ENCODE results near the gene ADGRB2. TPM values are rescaled to one million over a fixed set of nuclear protein-coding genes. Genes with fewer than 3 reads are reported as not detected.
A peak's percentile ranks its signal among the peaks of the same experiment; 100 is the strongest.

ADGRB2 gene
- total and polyA plus RNA-seq, 2 donors (not counting 1 experiment from before 2014, with no cell fraction given): 4.4 to 10.4 TPM

DNA sequence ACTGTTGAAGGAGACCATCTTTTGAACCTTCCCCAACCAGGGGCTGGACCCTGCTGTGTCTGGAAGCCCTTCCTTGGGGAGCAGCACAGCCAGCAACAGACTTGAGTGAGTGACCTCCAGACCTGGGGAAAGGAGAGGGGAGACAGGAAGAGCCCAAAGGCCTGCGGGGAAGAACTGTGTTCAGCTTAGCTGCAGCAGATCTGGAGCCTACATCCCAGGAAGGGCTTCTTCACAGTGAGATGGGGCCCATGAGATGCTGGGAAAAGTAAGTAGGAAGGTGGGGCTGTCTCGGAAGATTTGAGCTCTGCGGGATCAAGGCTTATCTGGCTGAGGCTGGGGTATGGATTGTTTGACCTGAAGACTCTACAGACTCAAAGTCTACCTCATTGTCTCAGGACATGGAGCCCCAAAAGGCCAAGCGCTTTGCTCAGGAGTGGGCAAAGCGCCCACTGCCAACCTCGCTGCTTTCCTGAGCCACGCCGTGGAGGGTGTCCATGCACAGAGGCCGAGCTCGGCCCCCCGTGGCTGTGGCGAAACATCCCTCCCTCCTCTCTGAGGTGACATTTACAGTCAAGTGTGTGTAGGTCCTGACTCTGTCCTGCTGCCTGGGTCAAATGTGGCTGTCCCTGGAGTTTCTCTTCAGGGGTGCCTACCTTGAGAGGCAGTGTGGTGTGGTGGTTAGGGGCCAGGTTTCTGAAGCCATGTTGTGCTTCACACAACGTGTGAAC is 27.2 kb upstream of the ADGRB2 start:
- no peak overlapping the region for H3K27ac ChIP-seq (ENCODE audit: insufficient read depth, low read length)
- peaks cover 11% of the 10 kb centered on the region for H3K36me3 ChIP-seq (ENCODE audit: control insufficient read depth, insufficient read depth, low read length)

DNA sequence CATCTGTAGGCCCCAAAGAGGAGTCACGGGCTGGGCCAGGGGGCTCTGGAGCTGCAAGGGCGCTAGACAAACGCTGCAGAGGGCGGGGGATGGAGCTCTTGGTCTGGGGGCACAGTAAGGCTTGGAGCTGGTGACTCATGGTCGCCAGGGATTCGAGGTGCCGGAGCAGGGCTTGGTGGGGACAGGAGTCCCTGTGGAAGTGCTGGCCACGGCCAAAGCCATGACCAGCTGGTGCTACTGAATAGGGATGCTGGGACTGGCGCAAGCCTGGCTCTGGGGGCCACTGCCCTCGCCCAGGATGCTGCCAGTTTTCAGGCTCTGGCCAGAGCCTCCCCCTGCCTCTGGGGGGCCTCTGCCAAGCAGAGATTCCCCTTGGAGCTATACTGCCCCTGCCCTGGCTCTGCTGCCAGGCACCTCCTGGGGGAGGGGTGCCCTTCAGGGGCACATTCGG is 26.5 kb upstream of the ADGRB2 start:
- H3K4me2 ChIP-seq (ENCODE audit: extremely low read depth, insufficient read depth, low read length): no peak overlapping the region
- H2AFZ ChIP-seq (ENCODE audit: low read length): no peak overlapping the region
- H3K4me3 ChIP-seq (replicated peaks in 1 of 4; ENCODE audit: control extremely low read depth in 1 of 4, insufficient read depth in 1 of 4, low read depth in 3 of 4, low read length in 4 of 4): no peak overlapping the region
- no peaks in the 10 kb centered on the region for H3K9me3 ChIP-seq (ENCODE audit: control insufficient read depth, insufficient read depth, low read depth, low read length)
- no peak overlapping the region for H3K9ac ChIP-seq (ENCODE audit: insufficient read depth, low read length)
- H3K27me3 ChIP-seq (ENCODE audit: control insufficient read depth, insufficient read depth, low read length): no peaks in the 10 kb centered on the region
- no peak for DNase-seq (ENCODE audit: low read depth in 2 of 2)
- TF ChIP-seq, protein P1, sequence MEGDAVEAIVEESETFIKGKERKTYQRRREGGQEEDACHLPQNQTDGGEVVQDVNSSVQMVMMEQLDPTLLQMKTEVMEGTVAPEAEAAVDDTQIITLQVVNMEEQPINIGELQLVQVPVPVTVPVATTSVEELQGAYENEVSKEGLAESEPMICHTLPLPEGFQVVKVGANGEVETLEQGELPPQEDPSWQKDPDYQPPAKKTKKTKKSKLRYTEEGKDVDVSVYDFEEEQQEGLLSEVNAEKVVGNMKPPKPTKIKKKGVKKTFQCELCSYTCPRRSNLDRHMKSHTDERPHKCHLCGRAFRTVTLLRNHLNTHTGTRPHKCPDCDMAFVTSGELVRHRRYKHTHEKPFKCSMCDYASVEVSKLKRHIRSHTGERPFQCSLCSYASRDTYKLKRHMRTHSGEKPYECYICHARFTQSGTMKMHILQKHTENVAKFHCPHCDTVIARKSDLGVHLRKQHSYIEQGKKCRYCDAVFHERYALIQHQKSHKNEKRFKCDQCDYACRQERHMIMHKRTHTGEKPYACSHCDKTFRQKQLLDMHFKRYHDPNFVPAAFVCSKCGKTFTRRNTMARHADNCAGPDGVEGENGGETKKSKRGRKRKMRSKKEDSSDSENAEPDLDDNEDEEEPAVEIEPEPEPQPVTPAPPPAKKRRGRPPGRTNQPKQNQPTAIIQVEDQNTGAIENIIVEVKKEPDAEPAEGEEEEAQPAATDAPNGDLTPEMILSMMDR (conservative IDR thresholded peaks at IDR 0.05 in 1 of 2, IDR thresholded peaks at IDR 0.05 in 1 of 2; ENCODE audit: low read depth in 1 of 2, low read length in 2 of 2): no peak
- no peak for TF ChIP-seq EZH2 (IDR thresholded peaks at IDR 0.05; ENCODE audit: low read length, missing control alignments)
- H3K36me3 ChIP-seq (ENCODE audit: control insufficient read depth, insufficient read depth, low read length): peaks cover 7% of the 10 kb centered on the region
- peaks cover 6% of the 10 kb centered on the region for H3K79me2 ChIP-seq (ENCODE audit: control insufficient read depth, insufficient read depth, low read length)
- no peaks in the 10 kb centered on the region for H4K20me1 ChIP-seq (ENCODE audit: control insufficient read depth, extremely low read depth, insufficient read depth, low read length)
- H3K27ac ChIP-seq (ENCODE audit: insufficient read depth, low read length): no peak overlapping the region
- peaks cover 10% of the 10 kb centered on the region for H3K4me1 ChIP-seq (ENCODE audit: control insufficient read depth, extremely low read depth, insufficient read depth, low read length)

More for the DNA sequence above, 27.2 kb upstream of the ADGRB2 start:
- no peak overlapping the region for H3K4me3 ChIP-seq (replicated peaks in 1 of 4; ENCODE audit: control extremely low read depth in 1 of 4, insufficient read depth in 1 of 4, low read depth in 3 of 4, low read length in 4 of 4)
- no peak overlapping the region for H3K9ac ChIP-seq (ENCODE audit: insufficient read depth, low read length)
- no peaks in the 10 kb centered on the region for H3K27me3 ChIP-seq (ENCODE audit: control insufficient read depth, insufficient read depth, low read length)
- H3K9me3 ChIP-seq (ENCODE audit: control insufficient read depth, insufficient read depth, low read depth, low read length): no peaks in the 10 kb centered on the region
- DNase-seq (ENCODE audit: low read depth in 2 of 2): no peak
- no peak overlapping the region for H3K4me2 ChIP-seq (ENCODE audit: extremely low read depth, insufficient read depth, low read length)
- peaks cover 13% of the 10 kb centered on the region for H3K79me2 ChIP-seq (ENCODE audit: control insufficient read depth, insufficient read depth, low read length)
- H4K20me1 ChIP-seq (ENCODE audit: control insufficient read depth, extremely low read depth, insufficient read depth, low read length): no peaks in the 10 kb centered on the region
- no peak overlapping the region for H2AFZ ChIP-seq (ENCODE audit: low read length)
- H3K4me1 ChIP-seq (ENCODE audit: control insufficient read depth, extremely low read depth, insufficient read depth, low read length): peaks cover 17% of the 10 kb centered on the region
- no peak for TF ChIP-seq EZH2 (IDR thresholded peaks at IDR 0.05; ENCODE audit: low read length, missing control alignments)
- TF ChIP-seq, protein P1 (conservative IDR thresholded peaks at IDR 0.05 in 1 of 2, IDR thresholded peaks at IDR 0.05 in 1 of 2; ENCODE audit: low read depth in 1 of 2, low read length in 2 of 2): no peak

DNA sequence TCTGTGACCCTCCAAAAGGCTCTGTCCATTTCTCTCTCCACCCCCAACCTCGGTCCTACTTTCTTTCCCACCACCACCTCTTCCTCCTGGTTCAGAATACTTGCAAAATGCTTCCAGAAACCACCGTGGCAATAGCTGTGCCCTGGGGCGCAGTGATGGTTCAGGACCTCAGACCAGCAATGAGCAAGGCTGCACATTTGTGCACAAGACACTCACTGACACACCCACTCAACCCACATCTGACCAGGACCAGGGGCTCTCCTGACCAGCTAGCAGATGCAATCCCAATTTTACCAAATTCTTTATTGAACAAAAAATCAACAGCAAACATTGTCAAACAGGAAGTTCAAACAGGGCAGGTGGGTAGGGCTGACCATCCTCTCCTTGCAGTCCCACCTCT is 26.0 kb upstream of the ADGRB2 start:
- Histone ChIP-seq H3K9me3 (ENCODE audit: control insufficient read depth, insufficient read depth, low read depth, low read length) (no peaks in the 10 kb centered on the region), H4K20me1 (ENCODE audit: control insufficient read depth, extremely low read depth, insufficient read depth, low read length) (no peaks in the 10 kb centered on the region), H3K4me2 (ENCODE audit: extremely low read depth, insufficient read depth, low read length) (no peak overlapping the region), H3K79me2 (ENCODE audit: control insufficient read depth, insufficient read depth, low read length) (peaks cover 5% of the 10 kb centered on the region), H3K4me3 (replicated peaks in 1 of 4; ENCODE audit: control extremely low read depth in 1 of 4, insufficient read depth in 1 of 4, low read depth in 3 of 4, low read length in 4 of 4) (no peak overlapping the region), H2AFZ (ENCODE audit: low read length) (no peak overlapping the region), H3K4me1 (ENCODE audit: control insufficient read depth, extremely low read depth, insufficient read depth, low read length) (peaks cover 10% of the 10 kb centered on the region), H3K27ac (ENCODE audit: insufficient read depth, low read length) (peak overlapping the region; percentile 15), H3K27me3 (ENCODE audit: control insufficient read depth, insufficient read depth, low read length) (no peaks in the 10 kb centered on the region), H3K36me3 (ENCODE audit: control insufficient read depth, insufficient read depth, low read length) (peaks cover 7% of the 10 kb centered on the region), H3K9ac (ENCODE audit: insufficient read depth, low read length) (no peak overlapping the region)
- TF ChIP-seq, protein P1 (conservative IDR thresholded peaks at IDR 0.05 in 1 of 2, IDR thresholded peaks at IDR 0.05 in 1 of 2; ENCODE audit: low read depth in 1 of 2, low read length in 2 of 2): no peak
- no peak for TF ChIP-seq EZH2 (IDR thresholded peaks at IDR 0.05; ENCODE audit: low read length, missing control alignments)
- DNase-seq (ENCODE audit: low read depth in 2 of 2): no peak
